Natural killer cell (primary cell): ENCODE data around the gene EDIL3. TPM values are rescaled to one million over a fixed set of nuclear protein-coding genes. Genes with fewer than 3 reads are reported as not detected.

Experiments
- ATAC-seq, 3 donors: fragments of 150-1000 bp in 2 of 3; fragments of 200-7000 bp in 1 of 3; cut with Tn5 transposase; 1 replicate in 1 of 3; 2 replicates in 2 of 3; pipeline ENCODE4 v1.10.0; 2021; ENCODE audit warnings: mild to moderate bottlenecking in 2 of 3, moderate library complexity in 2 of 3
- DNase-seq, 2 donors: peaks; one replicate each; pipeline versions ENCODE4 v3.0.0 to v3.0.0-alpha.2; 2013 to 2021; ENCODE audit warnings: mixed read lengths in 1 of 2
- H3K27ac ChIP-seq: one replicate; pipeline ENCODE4 v1.5.1; 2013; ENCODE audit warnings: mild to moderate bottlenecking, low read length
- H3K27me3 ChIP-seq: one replicate; pipeline ENCODE4 v1.6.1; 2013; ENCODE audit warnings: low read length; ENCODE audit not compliant: control insufficient read depth, insufficient read depth
- H3K36me3 ChIP-seq: one replicate; pipeline ENCODE4 v1.6.1; 2013; ENCODE audit warnings: low read length; ENCODE audit not compliant: control insufficient read depth, insufficient read depth
- H3K4me1 ChIP-seq: one replicate; pipeline ENCODE4 v1.6.1; 2013; ENCODE audit warnings: low read length; ENCODE audit not compliant: control insufficient read depth, insufficient read depth
- H3K4me3 ChIP-seq: one replicate; pipeline ENCODE4 v1.5.1; 2013; ENCODE audit warnings: low read length
- H3K9me3 ChIP-seq: one replicate; pipeline ENCODE4 v1.6.1; 2013; ENCODE audit warnings: low read length; ENCODE audit not compliant: control insufficient read depth, insufficient read depth
- H3K27ac Mint-ChIP-seq, 2 donors: one replicate each; pipeline ENCODE4 v1.8.0; 2022; ENCODE audit warnings: mild to moderate bottlenecking in 2 of 2, mixed read lengths in 2 of 2, moderate library complexity in 1 of 2
- H3K27me3 Mint-ChIP-seq, 2 donors: one replicate each; pipeline ENCODE4 v1.8.0; 2022; ENCODE audit warnings: low read depth in 2 of 2, mixed read lengths in 2 of 2
- H3K36me3 Mint-ChIP-seq: one replicate; pipeline ENCODE4 v1.8.0; 2022; ENCODE audit warnings: mixed read lengths
- H3K4me1 Mint-ChIP-seq, 2 donors: one replicate each; pipeline ENCODE4 v1.8.0; 2022; ENCODE audit warnings: mixed read lengths in 2 of 2
- H3K4me3 Mint-ChIP-seq: one replicate; pipeline ENCODE4 v1.8.0; 2022; ENCODE audit warnings: mild to moderate bottlenecking, moderate library complexity, mixed read lengths
- H3K9me3 Mint-ChIP-seq, 2 donors: one replicate each; pipeline ENCODE4 v1.8.0; 2022; ENCODE audit warnings: mixed read lengths in 2 of 2
- WGBS: methylation state at CpG from one replicate; pipeline ENCODE4 v1.1.7; 2013; ENCODE audit warnings: missing lambda C conversion rate; ENCODE audit not compliant: insufficient coverage; 5-methylcytosine and 5-hydroxymethylcytosine counted together
- intact Hi-C: fragments of 100-400 bp; cut with micrococcal nuclease; formaldehyde crosslinking; loops from one replicate; pipeline ENCODE4 v1.14.2; 2022
- total RNA-seq, 4 donors: library from RNA; stranded (reverse); fragments of 120-200 nt in 1 of 4; gene quantifications; one replicate each; pipeline versions ENCODE4 v1.2.3 to v1.2.4, GENCODE V29; 2013 to 2022
- TF ChIP-seq, protein P1 (sequence below): fragments of 200-600 bp; IDR thresholded peaks from one replicate; pipeline ENCODE4 v1.8.0; 2022; ENCODE audit warnings: antibody characterized with exemption

The EDIL3 gene
- total RNA-seq, 3 donors from 2014 or later (not counting 1 experiment from before 2014, with no cell fraction given) = not detected

GRCh38 chr5:84393969-84394368 is 9.3 kb upstream of the EDIL3 start:
- 96% methylated on average over 6 of the region's 6 CpGs for WGBS

GRCh38 chr5:84392836-84393235 is 8.2 kb upstream of the EDIL3 start:
- H3K4me3 Mint-ChIP-seq = no peak overlapping the region
- Histone ChIP-seq H3K27ac (no peak overlapping the region), H3K36me3 (no peaks in the 10 kb centered on the region), H3K9me3 (no peaks in the 10 kb centered on the region), H3K4me1 (no peaks in the 10 kb centered on the region), H3K27me3 (no peaks in the 10 kb centered on the region), H3K4me3 (no peak overlapping the region)
- no CpG with 5 or more reads among the region's 2 CpGs for WGBS
- ATAC-seq (no peak), DNase-seq (no peak)
- peaks cover 3 to 9% of the 10 kb centered on the region in 2 donors for H3K9me3 Mint-ChIP-seq
- TF ChIP-seq, protein P1, sequence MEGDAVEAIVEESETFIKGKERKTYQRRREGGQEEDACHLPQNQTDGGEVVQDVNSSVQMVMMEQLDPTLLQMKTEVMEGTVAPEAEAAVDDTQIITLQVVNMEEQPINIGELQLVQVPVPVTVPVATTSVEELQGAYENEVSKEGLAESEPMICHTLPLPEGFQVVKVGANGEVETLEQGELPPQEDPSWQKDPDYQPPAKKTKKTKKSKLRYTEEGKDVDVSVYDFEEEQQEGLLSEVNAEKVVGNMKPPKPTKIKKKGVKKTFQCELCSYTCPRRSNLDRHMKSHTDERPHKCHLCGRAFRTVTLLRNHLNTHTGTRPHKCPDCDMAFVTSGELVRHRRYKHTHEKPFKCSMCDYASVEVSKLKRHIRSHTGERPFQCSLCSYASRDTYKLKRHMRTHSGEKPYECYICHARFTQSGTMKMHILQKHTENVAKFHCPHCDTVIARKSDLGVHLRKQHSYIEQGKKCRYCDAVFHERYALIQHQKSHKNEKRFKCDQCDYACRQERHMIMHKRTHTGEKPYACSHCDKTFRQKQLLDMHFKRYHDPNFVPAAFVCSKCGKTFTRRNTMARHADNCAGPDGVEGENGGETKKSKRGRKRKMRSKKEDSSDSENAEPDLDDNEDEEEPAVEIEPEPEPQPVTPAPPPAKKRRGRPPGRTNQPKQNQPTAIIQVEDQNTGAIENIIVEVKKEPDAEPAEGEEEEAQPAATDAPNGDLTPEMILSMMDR = no peak
- H3K4me1 Mint-ChIP-seq = no peaks in the 10 kb centered on the region
- intact Hi-C loops = no loop called here
- H3K36me3 Mint-ChIP-seq = no peaks in the 10 kb centered on the region
- no peak overlapping the region for H3K27ac Mint-ChIP-seq
- no peaks in the 10 kb centered on the region for H3K27me3 Mint-ChIP-seq

More at GRCh38 chr5:84393969-84394368, 9.3 kb upstream of the EDIL3 start:
- Mint-ChIP-seq H3K4me1 (no peaks in the 10 kb centered on the region), H3K36me3 (no peaks in the 10 kb centered on the region), H3K27me3 (no peaks in the 10 kb centered on the region), H3K4me3 (no peak overlapping the region), H3K27ac (no peak overlapping the region), H3K9me3 (peaks cover 3 to 8% of the 10 kb centered on the region in 2 donors)
- intact Hi-C loops = no loop called here
- ATAC-seq (no peak), DNase-seq (no peak)
- Histone ChIP-seq H3K4me1 (no peaks in the 10 kb centered on the region), H3K9me3 (no peaks in the 10 kb centered on the region), H3K4me3 (no peak overlapping the region), H3K27ac (no peak overlapping the region), H3K27me3 (no peaks in the 10 kb centered on the region), H3K36me3 (no peaks in the 10 kb centered on the region)
- TF ChIP-seq, protein P1 = no peak

- peaks cover 2% of the 10 kb centered on the region for H3K4me1 ChIP-seq
- Mint-ChIP-seq H3K4me3 (no peak overlapping the region), H3K9me3 (peaks cover 3 to 5% of the 10 kb centered on the region in 2 donors), H3K27me3 (peaks cover 26 to 32% of the 10 kb centered on the region in 2 donors), H3K27ac (no peak overlapping the region), H3K36me3 (no peaks in the 10 kb centered on the region), H3K4me1 (peaks cover 0 to 6% of the 10 kb centered on the region in 2 donors)
- peaks cover 4% of the 10 kb centered on the region for H3K9me3 ChIP-seq
- DNase-seq (no peak), ATAC-seq (no peak)
- H3K27ac ChIP-seq = no peak overlapping the region
- peaks cover 17% of the 10 kb centered on the region for H3K27me3 ChIP-seq
- H3K36me3 ChIP-seq = no peaks in the 10 kb centered on the region
- intact Hi-C loops = no loop called here
- 92% methylated on average over 1 of the region's 2 CpGs for WGBS
- no peak overlapping the region for H3K4me3 ChIP-seq
- TF ChIP-seq, protein P1 = no peak
These were observed 1.0 kb upstream of the EDIL3 start for GRCh38 chr5:84385705-84386104.
